ENCODE measurements around the gene ESX1.

Gene ESX1

DNA sequence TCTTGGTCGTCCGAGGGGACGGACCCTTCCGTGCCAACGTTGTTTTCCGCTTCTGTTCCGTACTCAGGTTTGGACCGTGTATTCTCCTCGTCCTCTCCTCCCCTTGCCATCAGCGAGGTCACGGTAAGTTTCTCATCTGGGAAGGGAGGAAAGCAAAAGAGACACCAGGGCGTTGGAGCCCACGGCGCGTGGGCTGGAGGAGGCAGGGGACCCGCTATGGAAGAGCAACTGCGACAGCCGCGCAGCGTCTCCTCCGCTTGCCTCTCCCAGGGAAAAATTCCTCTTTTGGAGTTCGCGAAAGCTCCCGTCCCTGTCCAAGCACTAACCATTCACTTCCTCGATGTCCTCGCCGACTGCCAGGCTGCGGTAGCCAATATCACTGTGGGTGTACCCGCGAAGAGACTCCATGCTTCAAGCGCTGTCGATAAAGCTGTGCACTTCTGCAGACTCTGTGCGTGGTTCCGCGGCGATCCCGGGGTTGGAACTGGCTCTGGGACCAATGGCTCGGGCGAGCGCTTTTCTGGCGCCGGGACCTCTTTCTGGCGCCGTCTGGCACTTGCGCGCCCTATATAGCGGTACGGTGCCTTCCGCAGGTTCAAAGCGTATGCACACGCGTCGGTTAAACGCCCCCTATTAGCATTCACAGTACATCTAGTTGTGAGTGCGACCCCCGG, at the start of gene ESX1:
Gene ESX1, minus strand, starts transcription at position 492 of the 674 bp plus-strand sequence. Its CDS starts 84 bp downstream, at position 408.
- Histone ChIP-seq H3K9me3 (no peaks in the 10 kb centered on the region), H3K27me3 (peaks cover 82% of the 10 kb centered on the region), H3K27ac (no peak within 1 kb of the TSS), H3K36me3 (no peaks in the 10 kb centered on the region), H3K4me3 (ENCODE audit: low read depth in 1 of 2, low read length in 1 of 2) (no peak within 1 kb of the TSS), H3K4me1 (ENCODE audit: control insufficient read depth in 1 of 2, insufficient read depth in 1 of 2, low read depth in 1 of 2, low read length in 1 of 2) (no peaks in the 10 kb centered on the region)
- TF ChIP-seq, protein P1, sequence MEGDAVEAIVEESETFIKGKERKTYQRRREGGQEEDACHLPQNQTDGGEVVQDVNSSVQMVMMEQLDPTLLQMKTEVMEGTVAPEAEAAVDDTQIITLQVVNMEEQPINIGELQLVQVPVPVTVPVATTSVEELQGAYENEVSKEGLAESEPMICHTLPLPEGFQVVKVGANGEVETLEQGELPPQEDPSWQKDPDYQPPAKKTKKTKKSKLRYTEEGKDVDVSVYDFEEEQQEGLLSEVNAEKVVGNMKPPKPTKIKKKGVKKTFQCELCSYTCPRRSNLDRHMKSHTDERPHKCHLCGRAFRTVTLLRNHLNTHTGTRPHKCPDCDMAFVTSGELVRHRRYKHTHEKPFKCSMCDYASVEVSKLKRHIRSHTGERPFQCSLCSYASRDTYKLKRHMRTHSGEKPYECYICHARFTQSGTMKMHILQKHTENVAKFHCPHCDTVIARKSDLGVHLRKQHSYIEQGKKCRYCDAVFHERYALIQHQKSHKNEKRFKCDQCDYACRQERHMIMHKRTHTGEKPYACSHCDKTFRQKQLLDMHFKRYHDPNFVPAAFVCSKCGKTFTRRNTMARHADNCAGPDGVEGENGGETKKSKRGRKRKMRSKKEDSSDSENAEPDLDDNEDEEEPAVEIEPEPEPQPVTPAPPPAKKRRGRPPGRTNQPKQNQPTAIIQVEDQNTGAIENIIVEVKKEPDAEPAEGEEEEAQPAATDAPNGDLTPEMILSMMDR (IDR thresholded peaks at IDR 0.05): no peak

DNA sequence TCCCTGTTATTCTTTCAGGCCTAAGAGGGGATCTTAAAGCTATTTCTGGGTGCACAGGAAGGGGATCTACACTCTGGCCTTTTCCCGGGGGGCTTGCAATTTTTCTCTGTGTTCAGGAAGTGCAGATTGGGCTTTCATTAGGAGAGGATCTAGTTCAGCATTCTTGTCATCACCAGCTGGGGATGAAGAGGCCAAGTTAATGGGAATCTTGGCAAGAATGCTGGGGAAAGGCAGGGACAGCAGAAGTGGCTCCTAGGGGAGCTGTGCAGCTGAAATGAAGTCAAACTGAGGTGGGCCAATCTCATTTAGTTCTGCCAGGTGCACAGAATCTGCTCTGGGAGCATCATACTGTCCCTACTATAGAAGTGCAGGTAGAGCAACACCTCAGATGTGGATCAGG, 40.9 kb upstream of the ESX1 start:
- Histone ChIP-seq H3K9me3 (no peaks in the 10 kb centered on the region), H3K27ac (no peak overlapping the region), H3K27me3 (no peaks in the 10 kb centered on the region), H3K4me3 (ENCODE audit: low read depth in 1 of 2, low read length in 1 of 2) (no peak overlapping the region), H3K36me3 (no peaks in the 10 kb centered on the region), H3K4me1 (ENCODE audit: control insufficient read depth in 1 of 2, insufficient read depth in 1 of 2, low read depth in 1 of 2, low read length in 1 of 2) (no peaks in the 10 kb centered on the region)
- TF ChIP-seq, protein P1 (IDR thresholded peaks at IDR 0.05): no peak

- H3K4me1 ChIP-seq (ENCODE audit: control insufficient read depth in 1 of 2, insufficient read depth in 1 of 2, low read depth in 1 of 2, low read length in 1 of 2): no peaks in the 10 kb centered on the region
- H3K4me3 ChIP-seq (ENCODE audit: low read depth in 1 of 2, low read length in 1 of 2): no peak overlapping the region
- H3K36me3 ChIP-seq: no peaks in the 10 kb centered on the region
- TF ChIP-seq, protein P1 (IDR thresholded peaks at IDR 0.05): no peak
- no peak overlapping the region for H3K27ac ChIP-seq
- H3K27me3 ChIP-seq: no peaks in the 10 kb centered on the region
- no peaks in the 10 kb centered on the region for H3K9me3 ChIP-seq
Observed at GRCh38 chrX:104288961-104289360, 34.2 kb upstream of the ESX1 start.

GRCh38 chrX:104288269-104288668, 33.5 kb upstream of the ESX1 start:
- Histone ChIP-seq H3K27ac (no peak overlapping the region), H3K4me1 (ENCODE audit: control insufficient read depth in 1 of 2, insufficient read depth in 1 of 2, low read depth in 1 of 2, low read length in 1 of 2) (no peaks in the 10 kb centered on the region), H3K4me3 (ENCODE audit: low read depth in 1 of 2, low read length in 1 of 2) (no peak overlapping the region), H3K27me3 (no peaks in the 10 kb centered on the region), H3K36me3 (no peaks in the 10 kb centered on the region), H3K9me3 (no peaks in the 10 kb centered on the region)
- TF ChIP-seq, protein P1 (IDR thresholded peaks at IDR 0.05): no peak

DNA sequence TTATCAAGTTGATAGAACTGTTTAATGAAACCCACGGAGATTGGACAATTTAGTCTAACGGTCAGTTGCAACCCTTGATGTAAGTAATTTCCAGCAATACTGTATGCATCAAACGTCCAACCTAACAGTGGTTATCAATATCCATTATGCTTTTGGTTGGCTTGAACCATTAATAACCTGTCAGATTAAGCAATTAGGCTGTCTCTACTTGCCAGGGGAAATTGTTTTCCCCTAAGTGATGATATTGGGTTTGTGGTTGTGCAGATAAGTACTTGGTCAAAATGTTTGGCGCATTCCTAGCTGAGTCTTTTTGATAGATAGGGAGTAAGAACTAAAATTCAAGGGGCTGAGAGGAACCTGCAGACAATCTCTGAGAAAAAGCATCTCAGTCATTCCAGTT, 30.5 kb upstream of the ESX1 start:
- H3K27ac ChIP-seq: no peak overlapping the region
- TF ChIP-seq, protein P1 (IDR thresholded peaks at IDR 0.05): no peak

More for the DNA sequence above, 30.5 kb upstream of the ESX1 start:
- H3K36me3 ChIP-seq: no peaks in the 10 kb centered on the region
- no peak overlapping the region for H3K4me3 ChIP-seq (ENCODE audit: low read depth in 1 of 2, low read length in 1 of 2)
- no peaks in the 10 kb centered on the region for H3K27me3 ChIP-seq
- H3K9me3 ChIP-seq: no peaks in the 10 kb centered on the region
- H3K4me1 ChIP-seq (ENCODE audit: control insufficient read depth in 1 of 2, insufficient read depth in 1 of 2, low read depth in 1 of 2, low read length in 1 of 2): no peaks in the 10 kb centered on the region
